GM18873 (cell line): Measurements from ENCODE around the gene GALNT15.

ENCODE experiments used
- ATAC-seq: cut with Tn5 transposase; IDR thresholded peaks from one replicate; pipeline ENCODE4 v1.9.1; 2021; ENCODE audit warnings: mild to moderate bottlenecking, moderate library complexity, moderate number of reproducible peaks; ENCODE audit not compliant: unreplicated experiment, low FRiP score

GALNT15 gene

DNA sequence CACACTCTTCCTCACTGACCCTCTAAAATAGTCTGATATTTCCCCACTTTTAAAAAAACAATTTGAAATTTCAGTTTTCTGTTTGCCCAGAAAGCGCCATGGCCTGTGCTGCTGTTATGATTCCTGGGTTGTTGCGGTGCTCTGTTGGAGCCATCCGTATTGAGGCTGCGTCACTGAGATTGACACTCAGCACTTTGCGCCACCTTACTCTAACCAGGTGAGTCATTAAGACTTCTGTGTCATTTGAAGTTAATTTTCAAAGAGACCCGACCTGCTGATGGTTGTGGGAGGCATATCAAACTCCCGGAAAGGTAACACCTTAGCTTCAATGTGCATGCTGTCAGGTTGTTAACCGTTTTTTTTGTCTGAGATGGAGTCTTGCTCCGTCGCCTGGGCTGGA lies 96.4 kb downstream of the GALNT15 start:
- no peak for ATAC-seq

DNA sequence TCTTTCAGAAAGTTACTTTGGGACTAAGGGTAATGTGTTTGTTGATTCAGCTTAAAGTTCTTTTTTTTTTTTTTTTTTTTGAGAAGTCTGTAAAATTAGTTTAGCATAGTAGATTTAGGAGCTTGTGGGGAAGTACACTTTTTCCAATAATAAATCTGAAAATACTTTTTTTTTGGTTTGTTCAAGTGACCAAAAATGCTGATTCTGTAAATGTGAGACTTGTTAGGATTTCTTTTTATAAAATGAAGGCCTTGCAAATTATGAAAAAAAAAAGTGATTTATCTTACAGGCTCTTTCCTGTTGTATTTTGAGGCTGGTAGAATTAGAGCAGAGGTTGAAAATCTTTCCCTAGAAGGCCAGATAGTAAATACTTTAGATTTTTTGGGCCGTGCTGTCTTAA lies 98.1 kb downstream of the GALNT15 start:
- ATAC-seq, result no peak

DNA sequence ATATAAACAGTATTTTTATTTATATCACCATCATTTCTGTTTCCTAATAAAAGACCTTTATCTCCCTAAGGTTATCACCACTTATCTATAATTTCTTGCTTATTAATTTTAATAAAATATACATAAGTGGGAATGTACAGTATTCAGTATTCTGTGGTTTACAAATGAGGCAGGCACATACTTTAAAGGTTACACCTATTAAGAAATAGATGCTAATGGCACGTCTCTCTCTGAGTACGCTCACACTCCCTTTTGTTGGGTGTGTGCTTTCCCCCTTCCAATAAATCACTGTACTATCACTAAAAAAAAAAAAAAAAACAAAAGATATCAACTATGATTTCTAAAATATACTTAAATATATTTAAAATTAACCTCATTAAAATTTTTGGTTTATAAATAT lies 99.4 kb downstream of the GALNT15 start:
- ATAC-seq, result no peak

DNA sequence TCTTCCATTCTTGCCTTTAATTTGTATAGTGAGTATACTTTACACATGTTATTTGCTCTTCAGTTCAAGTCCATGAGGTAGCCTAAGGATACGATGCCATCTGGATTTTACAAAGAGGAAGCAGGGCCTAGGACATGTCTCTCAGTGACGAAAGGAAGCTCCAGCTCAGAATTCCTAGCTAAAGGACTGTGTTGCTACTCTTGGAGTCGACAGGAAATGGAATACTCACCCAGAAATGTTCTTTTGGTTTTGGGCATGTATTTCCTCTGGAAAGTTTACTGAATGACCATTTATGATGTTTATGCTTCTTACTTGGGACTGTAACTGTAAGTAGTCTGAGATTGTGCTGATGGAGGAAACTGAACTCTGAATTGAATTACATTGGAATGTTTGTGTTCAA lies 103.0 kb downstream of the GALNT15 start:
- no peak for ATAC-seq

DNA sequence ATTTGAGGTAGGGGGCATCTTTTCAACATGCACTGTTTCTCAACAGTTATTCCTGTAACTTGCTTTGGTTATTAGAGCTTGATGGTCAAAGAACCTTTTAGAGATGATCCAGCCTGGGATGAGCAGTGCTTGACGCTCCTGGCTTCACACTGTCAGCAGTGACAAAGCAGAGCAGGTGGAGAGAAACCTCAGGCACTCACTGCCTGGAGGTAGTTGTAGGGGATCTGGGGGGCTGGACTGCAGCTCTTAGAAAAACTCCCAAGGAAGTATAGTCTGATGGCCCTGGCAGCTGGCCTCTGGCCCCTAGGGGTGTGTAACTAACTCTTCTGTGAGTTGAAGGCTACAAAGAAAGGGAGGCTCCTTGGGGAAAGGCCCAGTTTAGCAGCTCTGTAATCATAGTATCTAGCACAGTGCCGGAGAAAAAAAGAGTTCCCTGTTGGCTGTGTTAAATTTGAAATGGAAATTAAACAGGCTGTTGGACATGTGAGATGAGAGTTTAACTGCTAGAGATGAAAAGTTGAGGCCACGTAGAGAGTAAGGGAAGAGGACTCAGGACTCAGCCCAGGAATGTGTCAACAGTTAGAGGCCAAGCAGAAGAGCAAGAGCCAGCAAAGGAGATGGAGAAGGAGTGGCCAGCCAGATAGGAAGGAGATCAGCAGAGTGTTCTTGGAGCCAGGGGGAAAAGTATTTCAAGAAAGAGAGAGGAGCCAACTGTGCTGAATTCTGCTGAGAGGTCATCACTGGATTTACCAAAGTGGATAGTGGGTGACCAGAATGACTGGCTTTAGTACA lies 104.7 kb downstream of the GALNT15 start:
- no peak for ATAC-seq

DNA sequence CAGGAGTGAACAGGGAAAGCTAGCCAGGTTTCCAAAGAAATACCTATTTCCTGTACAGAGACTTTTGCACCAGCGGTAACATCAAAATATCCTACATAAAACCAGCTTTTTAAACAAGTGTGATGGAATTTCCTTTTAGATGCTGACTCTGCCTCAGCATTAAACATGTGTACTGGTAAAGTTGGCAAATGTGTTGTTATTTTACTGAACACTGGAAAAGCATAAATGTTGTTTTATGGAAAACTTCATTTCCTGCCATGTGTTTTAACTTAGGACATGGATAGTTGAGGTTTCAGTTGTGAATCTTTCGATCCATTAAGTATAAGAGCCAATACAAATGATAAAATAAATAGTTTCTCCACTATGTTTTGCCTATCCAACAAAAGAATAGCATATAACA lies 106.2 kb downstream of the GALNT15 start:
- no peak for ATAC-seq
